H1 (cell line): ENCODE measurements around the gene RFXANK.

Source experiments
- MAX ChIP-seq: IDR thresholded peaks from 2 replicates; pipeline ENCODE4 v1.6.1; 2012; ENCODE audit warnings: inconsistent platforms
- SIRT6 ChIP-seq: IDR thresholded peaks from one replicate; pipeline ENCODE4 v1.7.1; 2012; ENCODE audit warnings: low read length, inconsistent platforms
- TEAD4 ChIP-seq: IDR thresholded peaks from 2 replicates; pipeline ENCODE4 v1.6.1; 2012; ENCODE audit warnings: low read depth, low read length, inconsistent platforms, mixed read lengths

GRCh38 chr19:19202707-19203011, 10.6 kb downstream of the RFXANK start:
- TF ChIP-seq TEAD4 = no peak
- TF ChIP-seq SIRT6 = no peak
- no peak for TF ChIP-seq MAX
